HG02885 (cell line): ENCODE results near the gene SURF2.
"Not testable (repeated sequence)": the region's sequence is repeated elsewhere in the genome, so short reads cannot be mapped to it uniquely, and the experiment has no call there.

Experiments used
- ATAC-seq: cut with Tn5 transposase; IDR thresholded peaks from one replicate; pipeline ENCODE4 v1.9.1; 2021; ENCODE audit warnings: mild to moderate bottlenecking; ENCODE audit not compliant: unreplicated experiment, poor library complexity

The SURF2 gene

DNA sequence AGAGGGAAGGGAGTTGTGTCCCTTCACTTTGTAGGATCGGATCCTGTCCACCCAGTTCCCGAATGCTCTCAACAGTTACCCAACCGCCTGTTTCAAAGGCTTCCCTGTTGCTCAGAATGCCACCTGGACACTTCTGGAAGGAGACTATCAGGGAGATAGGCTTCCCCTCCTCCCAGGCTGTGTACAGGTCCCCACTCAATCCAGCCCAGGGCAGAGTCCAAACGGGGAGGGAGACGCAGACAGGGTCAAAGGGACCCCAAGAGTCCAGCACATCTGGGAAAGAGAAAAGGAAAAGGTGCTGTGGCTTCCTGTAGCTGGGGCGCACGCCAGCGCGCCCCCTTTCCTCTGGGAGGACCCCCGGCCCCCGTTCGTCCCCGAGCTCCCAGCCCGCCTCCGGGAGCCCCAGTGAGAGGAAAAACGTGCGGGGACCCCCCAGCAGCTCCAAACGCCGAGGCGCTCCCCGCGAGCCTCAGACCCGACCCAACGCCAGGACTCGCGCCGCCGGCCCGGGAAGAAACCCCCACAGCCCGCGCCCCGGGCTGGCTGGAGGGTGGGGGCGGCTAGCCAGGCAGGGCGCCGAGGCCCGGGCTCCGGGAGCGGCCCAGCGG is 18.9 kb downstream of the SURF2 start:
- ATAC-seq = peak; percentile 19

DNA sequence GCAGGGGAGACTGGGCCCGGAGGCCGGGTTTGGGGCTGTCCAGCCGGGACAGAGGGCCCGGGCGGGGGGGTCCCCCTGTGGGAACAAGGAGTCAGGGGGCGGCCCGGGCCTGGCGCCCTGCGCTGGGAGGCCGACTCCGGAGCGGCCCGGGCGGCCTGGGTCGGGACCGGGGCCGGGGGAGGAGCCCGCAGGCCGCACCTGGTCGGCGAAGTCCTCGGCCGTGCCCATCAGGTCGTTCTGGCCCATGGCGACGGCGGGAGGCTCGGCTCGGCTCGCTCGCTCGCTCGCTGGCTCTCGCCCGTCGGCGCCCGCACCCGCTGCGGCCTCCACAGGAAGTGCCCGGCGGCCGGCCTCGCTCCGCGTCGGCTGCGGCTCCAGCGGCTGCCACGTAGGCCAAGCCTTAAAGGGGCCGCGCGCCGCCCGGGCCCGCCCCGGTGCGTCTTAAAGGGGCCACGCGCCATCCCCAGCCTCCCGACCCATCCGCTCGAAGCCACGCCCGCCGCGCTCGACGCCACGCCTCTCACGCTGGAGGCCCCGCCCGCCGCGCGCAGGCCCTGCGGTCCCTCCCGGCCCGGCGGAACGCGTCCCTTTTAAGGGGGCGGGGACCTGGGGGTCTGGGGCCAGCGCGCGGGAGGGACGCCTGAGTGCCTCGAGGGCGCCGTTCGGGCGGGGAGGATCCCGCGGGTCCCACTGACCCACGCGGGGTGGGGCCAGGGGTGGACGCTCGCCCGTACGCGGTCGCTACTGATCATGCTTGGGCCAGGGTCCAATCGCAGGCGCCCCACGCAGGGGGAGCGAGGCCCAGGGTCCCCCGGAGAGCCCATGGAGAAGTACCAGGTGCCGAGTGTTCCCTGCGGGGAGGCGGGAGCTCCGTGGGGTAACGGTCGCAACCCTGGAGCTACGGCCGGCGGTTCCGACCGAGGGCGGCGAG is 19.6 kb downstream of the SURF2 start, which contains the start of the genes STKLD1 and SURF4:
Gene STKLD1, plus strand, starts transcription at position 643 of the 931 bp plus-strand sequence. Its CDS starts 108 bp downstream, at position 751.
Gene SURF4, minus strand, starts transcription at position 337 of the 931 bp plus-strand sequence. Its CDS starts 91 bp downstream, at position 246.
- peak; percentile 92 for ATAC-seq

DNA sequence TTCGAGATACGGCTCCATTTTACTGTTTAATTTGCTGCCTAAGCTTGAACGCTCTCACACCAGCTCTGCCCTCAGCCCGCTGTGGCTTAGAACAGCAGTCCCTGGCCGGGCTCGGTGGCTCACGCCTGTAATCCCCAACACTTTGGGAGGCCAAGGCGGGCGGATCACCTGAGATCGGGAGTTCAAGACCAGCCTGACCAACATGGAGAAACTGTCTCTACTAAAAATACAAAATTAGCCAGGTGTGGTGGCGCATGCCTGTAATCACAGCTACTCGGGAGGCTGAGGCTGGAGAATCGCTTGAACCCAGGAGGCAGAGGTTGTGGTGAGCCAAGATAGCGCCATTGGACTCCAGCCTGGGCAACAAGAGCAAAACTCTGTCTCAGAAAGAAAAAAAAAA is 20.9 kb downstream of the SURF2 start:
- ATAC-seq = not testable (repeated sequence)

GRCh38 chr9:133377721-133378216 is 21.4 kb downstream of the SURF2 start:
- no peak for ATAC-seq

DNA sequence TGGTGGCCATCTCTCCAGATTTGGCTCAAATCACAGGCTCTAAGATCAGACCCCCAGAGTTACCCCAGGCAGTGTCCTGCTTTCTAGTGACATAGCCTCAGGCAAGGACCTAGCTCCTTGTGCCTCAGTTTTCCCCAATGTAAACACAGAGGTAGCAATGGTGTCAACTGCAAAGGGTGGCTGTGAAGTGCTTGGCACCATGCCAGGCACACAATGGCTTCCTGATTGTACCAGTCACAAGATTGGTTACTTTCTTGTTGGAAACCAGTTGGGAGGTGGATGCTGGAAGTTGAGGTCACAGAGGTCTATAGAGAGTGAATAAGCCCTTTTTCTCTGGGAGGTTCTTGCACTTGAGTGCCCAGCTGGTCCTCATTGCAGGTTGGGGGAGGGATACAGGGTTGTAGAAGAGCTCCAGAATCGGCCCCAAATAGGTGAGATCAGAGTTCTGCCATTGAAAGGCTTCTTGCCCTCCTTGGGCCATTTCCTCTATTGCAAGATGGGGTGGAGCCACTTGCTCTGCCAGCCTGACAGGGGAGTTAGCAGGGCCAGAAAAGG is 22.1 kb downstream of the SURF2 start:
- ATAC-seq = no peak

GRCh38 chr9:133379153-133380086 is 23.1 kb downstream of the SURF2 start:
- ATAC-seq = no peak

DNA sequence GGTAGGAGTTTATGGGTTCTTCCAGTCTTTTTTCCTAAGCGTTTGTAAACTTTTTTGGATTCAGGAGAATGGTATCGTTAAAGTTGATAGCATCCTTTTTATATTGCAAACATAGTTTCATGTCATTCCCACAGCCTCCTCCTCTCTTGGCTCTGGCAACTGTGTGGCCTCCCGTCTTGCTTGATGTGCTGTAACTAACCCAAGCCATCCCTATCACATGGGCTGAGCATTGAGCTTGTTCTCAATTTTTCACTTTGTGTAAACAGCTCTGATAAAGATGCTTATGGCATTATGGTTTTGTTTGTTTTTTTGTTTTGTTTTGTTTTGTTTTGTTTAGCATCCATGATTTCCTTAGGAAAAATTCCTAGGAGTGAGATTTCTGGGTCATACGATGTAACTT is 24.4 kb downstream of the SURF2 start:
- no peak for ATAC-seq

DNA sequence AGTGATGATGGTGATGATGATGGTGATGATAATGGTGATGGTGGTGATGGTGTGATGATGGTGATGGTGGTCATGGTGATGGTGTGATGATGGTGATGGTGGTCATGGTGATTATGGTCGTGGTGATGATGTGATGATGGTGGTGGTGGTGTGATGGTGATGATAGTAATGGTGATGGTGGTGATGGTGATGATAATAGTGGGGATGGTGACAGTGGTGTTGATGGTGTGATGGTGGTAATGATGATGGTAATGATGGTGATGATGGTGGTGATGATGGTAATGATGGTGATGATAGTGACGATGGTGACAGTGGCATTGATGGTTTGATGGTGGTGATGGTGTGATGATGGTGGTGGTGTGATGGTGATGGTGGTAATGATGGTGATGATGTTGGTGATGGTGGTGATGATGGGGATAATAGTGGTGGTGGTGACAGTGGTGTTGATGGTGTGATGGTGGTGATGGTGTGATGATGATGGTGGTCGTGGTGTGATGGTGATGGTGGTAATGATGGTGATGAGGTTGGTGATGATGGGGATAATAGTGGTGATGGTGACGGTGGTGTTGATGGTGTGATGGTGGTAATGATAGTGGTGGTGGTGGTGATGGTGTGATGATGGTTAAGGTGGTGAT is 26.3 kb downstream of the SURF2 start:
- no peak for ATAC-seq

DNA sequence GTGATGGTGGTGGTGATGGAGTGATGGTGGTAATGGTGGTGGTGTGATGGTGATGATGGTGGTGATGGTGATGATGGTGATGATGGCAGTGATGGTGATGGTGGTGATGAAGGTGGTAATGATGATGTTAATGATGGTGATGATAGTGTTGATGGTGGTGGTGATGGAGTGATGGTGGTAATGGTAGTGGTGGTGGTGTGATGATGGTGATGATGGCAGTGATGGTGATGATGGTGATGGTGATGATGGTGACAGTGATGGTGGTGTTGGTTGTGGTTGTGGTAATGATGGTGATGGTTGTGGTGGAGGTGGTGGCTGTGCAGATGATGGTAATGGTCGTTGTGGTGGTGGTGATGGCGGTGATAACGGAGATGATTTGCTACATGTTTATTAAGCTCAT is 27.1 kb downstream of the SURF2 start:
- no peak for ATAC-seq

GRCh38 chr9:133384736-133385321 is 28.5 kb downstream of the SURF2 start:
- ATAC-seq = no peak

- ATAC-seq = no peak
Measured at GRCh38 chr9:133385452-133385851, 29.1 kb downstream of the SURF2 start.

- no peak for ATAC-seq
Measured at GRCh38 chr9:133386338-133386737, 30.0 kb downstream of the SURF2 start.

DNA sequence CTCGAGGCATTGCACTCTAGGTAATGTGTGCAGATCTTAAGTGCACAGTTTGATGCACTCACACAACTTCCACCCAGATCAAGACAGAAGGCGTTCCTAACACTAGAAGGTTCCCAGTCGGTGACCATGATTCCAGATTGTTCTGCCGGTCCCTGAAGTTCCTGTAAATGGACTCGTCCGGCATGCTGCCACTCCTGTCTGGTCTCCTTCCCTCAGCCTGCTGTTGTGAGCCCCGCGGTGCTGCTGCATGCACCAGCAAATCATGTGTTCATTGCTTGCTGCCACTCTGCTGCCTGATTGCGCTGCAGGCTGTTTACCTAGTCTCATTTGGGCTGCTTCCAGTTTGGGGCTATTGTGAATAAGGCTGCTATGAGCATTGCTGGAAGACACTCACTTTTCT is 31.3 kb downstream of the SURF2 start:
- no peak for ATAC-seq

DNA sequence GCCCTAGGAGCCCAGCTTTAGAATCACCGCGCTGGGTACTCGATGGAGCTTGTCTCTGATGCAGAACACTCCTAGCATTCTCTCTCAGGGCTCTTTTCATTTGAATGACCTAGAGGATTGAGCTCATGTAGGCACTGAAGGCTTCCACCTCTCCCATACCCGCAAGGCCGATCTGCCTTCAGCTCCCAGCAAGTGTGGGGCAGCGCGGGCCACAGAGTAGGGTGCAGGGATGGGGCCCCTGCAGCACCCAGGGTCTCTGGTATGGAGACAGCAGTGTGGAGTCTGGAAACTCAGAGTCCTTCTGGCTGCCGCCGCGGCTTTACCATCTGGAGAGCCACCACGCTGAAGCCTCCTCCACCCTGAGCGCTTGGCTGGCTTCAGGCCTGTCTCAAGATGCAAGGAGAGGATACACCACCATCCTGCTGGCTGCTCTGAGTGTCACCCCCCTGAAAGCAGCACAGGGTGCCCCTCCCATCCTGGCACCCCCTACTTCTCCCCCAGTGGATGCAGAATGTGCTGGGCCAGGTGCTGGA is 32.7 kb downstream of the SURF2 start:
- ATAC-seq = no peak

DNA sequence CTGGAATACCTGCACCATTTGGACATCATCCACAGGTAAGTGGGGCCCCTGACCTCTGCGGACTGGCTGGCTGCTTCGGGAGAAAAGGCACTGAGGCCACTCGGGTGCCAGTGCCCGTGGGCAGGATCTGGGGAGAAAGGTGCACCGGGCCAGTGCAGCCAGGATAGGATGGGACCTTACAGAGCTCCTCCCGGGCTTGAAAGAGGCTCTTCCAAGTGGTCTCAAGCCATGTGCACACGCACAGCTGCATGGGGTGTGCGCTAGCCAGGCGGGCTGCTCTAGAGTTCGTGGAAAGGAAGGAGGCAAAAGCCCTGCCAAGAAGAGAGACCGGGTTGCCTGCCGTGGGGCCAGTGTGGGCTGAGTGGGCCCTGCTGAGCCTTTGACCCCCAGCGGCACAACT is 33.2 kb downstream of the SURF2 start:
- ATAC-seq = no peak

DNA sequence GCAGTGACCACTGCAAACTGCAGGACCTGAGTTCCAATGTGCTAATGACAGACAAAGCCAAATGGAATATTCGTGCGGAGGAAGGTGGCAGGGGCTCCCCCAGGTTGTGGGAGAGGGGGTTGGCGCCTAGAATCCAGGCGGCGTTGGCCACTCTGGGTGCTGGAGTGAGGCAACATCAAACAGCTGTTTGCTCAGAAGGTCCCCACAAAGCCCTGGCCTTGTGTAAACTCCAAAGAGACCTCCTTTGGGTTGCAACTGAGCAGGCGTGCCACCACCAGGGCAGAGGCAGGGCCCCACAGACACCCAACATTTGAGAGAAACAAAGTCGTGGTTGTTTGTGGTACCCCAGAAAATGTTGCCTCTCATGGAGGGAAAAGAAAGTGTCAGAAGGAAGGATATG is 34.4 kb downstream of the SURF2 start:
- ATAC-seq = no peak

DNA sequence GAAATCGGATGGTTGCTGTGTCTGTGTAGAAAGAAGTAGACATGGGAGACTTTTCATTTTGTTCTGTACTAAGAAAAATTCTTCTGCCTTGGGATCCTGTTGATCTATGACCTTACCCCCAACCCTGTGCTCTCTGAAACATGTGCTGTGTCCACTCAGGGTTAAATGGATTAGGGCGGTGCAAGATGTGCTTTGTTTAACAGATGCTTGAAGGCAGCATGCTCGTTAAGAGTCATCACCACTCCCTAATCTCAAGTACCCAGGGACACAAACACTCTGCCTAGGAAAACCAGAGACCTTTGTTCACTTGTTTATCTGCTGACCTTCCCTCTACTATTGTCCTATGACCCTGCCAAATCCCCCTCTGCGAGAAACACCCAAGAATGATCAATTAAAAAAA is 35.1 kb downstream of the SURF2 start:
- not testable (repeated sequence) for ATAC-seq

DNA sequence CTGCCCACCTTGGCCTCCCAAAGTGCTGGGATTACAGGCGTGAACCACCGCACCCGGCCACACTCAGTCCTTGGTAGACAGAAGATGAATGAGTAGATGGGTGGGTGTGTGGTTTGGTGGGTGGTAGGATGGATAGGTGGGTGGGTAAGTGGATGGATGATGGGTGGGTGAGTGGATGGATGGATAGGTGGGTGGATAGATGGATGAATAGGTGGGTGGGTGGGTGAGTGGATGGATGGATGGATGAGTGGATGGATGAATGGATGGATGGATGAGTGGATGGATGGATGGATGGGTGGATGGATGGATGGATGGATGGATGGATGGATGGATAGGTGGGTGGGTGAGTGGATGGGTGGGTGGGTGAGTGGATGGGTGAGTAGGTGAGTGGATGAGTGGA is 36.0 kb downstream of the SURF2 start:
- ATAC-seq = not testable (repeated sequence)

DNA sequence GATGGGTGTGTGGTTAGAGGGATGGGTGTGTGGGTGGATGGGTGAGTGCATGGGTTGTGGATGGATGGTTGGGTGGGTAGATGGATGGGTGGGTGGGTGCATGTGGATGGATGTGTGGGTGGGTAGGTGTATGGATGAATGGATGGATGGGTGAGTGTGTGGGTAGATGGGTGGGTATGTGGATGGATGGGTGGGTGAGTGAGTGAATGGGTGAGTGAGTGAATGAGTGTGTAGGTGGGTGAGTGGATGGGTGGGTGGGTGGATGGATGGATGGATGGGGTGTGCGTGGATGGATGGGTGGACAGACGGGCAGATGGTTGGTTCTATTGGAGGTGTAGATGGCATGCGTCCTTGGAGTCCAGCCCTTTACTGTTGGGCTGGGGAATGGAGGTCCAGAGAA is 37.0 kb downstream of the SURF2 start:
- ATAC-seq = no peak
